ENCODE measurements around the gene OR6S1.
A peak's percentile ranks its signal among the peaks of the same experiment; 100 is the strongest.
"Not testable (repeated sequence)": the region's sequence is repeated elsewhere in the genome, so short reads cannot be mapped to it uniquely, and the experiment has no call there.

OR6S1 gene

GRCh38 chr14:20667957-20668356, 26.5 kb upstream of the OR6S1 start:
- no peak for DNase-seq

DNA sequence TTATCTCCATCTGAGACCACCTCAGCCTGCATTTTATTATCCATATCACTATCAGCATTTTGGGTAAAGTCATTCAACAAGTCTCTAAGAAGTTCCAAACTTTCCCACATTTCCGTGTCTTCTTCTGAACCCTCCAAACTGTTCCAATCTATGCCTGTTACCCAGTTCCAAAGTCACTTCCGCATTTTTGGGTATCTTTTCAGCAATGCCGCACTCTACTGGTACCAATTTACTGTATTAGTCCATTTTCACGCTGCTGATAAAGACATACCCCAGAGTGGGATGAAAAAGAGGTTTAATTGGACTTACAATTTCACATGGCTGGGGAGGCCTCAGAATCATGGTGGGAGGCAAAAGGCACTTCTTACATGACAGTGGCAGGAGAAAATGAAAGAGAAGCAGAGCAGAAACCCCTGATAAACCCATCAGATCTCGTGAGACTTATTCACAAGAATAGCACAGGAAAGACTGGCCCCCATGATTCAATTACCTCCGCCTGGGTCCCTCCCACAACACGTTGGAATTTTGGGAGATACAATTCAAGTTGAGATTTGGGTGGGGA, 25.0 kb upstream of the OR6S1 start:
- not testable (repeated sequence) for DNase-seq

GRCh38 chr14:20662968-20663732, 21.7 kb upstream of the OR6S1 start:
- DNase-seq, result peak; percentile 87

DNA sequence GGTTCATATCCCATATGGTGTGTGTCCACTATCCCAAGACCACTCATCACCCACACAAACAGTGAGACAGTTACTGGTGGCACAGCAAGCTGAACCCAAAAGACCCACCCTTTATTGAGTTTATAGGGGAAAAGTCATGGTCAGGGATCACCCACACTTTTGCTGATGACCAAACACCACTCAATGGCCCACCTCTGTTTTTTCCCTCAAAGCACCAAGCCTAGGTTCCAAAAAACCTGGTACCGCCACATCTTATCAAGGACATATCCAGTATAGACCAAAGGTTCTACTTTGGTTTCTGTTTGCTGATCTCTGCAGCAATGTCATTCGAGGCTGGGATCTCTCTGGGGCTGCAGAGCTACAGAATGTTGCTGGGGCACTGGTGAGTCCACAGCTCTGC, 19.7 kb upstream of the OR6S1 start:
- no peak for DNase-seq

GRCh38 chr14:20659813-20660395, 18.4 kb upstream of the OR6S1 start:
- DNase-seq, result no peak

- DNase-seq, result no peak
Measured at GRCh38 chr14:20659336-20659735, 17.8 kb upstream of the OR6S1 start.

DNA sequence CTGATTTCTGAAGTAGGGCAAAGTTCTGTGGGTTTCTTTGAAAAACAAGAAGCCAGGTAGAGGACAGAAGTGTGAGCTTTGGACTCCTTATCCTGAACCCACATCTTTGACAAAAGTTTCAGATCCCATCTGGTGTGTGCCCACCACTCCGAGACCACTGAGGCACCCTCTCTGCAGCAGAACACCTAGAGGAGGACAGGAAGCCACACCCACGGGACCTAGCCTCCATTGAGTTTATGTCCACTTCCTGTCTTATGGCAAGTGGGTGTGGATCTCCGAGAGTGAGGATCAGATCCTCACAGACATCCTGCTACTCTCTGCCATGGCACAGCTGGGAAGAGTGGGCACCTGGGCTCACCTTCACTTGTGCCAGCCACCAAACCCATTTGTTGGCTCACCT, 16.8 kb upstream of the OR6S1 start:
- no peak for DNase-seq

DNA sequence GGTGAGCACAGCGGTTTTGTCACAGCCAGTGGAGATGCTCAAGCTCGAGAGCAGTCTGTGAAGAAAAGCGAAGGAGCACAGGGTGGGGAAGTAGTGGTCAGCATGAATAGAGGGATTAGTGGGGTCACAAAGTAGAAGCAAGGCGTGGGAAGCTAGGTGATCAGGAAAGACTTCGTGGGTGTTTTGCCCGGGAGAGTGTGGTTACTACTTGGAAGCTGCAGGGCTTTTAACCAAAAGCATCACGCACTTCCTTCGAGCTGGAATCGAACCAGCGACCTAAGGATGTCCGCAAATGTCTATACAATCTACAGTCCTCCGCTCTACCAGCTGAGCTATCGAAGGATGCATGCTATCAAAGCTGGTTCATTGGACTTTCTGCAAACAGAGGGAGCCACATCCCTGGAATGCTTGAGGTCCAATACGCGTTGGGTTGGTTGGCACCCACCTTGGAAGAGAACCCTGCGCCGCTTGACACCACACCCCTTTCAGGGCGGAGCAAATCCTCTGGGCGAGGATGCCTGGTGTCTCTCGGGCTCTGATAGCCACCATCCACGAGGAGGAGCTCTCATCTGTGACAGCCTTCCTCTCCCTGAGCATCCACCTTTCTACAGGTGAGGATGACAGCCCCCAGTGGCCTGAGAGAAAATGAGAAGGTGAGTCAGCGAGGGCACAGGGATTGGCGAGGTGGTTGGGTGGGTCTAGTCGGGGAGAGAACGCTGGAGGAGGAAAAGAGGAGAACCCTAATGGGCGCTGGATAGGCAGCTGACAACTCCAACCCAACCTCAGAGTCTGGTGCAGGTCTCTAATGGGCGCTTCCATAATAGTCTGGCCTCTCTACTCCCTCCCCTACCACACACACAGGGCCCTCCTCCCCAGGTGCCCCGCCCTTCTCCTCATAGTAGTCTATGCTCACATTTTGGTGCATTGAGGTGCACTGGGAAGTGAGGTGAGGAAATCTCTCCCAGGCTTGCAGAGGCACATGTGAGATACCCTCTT, 16.0 kb upstream of the OR6S1 start:
- DNase-seq, result peak; percentile 45

DNA sequence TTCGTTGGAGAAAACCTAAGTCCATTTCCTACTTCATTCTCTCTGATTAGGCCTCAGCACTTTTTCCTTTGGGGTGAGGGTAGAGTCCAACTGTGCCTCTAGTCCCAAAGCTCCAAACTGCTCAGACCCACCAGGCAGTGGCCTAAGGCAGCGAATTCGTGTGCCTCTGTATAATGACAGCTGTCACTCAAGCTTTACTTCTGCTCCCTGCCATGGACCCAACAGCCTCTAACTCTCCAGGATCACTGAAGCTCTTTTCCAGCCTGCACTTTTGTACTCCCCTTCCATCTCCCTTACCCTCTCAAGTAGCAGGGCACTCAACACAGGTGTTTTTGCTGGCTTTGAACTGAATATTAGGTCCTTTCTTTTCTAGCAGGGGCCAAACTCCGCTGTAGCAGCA, 14.8 kb upstream of the OR6S1 start:
- no peak for DNase-seq

GRCh38 chr14:20655851-20656250, 14.4 kb upstream of the OR6S1 start:
- no peak for DNase-seq

DNA sequence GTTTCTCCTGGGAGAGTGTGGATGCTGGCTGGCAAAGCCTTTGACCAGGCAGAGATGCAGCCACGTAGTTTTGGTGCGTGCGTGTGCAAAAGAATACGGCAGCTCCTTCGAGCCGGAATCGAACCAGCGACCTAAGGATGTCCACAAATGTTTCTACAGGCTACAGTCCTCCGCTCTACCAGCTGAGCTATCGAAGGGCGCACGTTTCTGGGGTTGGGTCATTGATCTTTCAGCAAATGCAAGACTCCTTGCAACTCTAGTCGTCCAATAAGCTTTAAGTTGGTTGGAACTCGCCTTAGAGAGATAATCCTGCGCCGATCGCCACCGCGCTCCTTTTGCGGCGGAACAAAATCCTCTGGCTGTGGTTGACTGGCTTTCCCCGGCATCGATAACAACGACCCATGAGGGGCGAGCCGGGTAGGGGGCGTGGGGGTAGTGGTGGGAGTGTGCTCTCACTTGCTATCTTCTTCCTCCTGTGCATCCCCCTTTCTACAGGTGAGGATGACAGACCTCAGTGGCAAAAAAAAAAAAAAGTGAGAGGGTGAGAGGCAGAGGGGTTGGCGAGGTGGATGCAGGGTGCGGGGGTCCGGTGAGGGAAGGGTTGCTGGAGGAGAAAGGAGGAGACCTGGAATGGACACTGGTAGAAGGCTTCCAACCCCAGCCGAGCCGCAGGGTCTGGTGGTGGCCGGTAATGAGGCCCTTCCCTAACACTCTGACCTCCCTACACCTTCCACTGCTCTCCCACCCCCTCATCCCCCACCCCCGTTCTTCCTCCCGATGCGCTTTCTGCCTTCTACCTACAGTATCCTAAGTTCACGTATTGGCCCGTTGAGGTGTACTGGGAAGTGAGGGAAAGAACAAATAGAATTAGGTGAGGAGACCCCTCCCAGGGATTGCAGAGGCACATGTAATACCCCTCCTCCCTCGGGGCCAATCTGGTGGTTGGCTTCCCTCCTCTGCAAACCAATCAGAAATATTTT, 11.8 kb upstream of the OR6S1 start:
- DNase-seq, result peak; percentile 6

DNA sequence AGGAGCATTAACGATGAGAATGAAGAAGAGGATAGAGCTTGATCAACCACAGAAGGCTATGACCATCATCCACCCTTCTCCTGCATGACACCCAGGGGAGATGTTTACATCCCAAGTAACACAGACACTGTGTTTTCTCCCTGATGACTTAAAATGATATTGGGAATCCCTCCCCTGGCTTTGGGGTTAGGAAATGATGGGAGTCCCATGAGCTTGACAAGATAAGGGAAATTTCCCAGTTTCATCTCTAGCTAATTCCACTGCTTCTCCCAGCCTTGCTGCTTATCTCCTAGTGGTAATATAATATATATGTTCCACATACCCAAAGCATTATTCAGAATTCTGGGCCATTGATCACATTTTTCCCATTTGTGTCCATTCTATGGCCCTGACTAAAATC, 4.0 kb upstream of the OR6S1 start:
- no peak for DNase-seq

DNA sequence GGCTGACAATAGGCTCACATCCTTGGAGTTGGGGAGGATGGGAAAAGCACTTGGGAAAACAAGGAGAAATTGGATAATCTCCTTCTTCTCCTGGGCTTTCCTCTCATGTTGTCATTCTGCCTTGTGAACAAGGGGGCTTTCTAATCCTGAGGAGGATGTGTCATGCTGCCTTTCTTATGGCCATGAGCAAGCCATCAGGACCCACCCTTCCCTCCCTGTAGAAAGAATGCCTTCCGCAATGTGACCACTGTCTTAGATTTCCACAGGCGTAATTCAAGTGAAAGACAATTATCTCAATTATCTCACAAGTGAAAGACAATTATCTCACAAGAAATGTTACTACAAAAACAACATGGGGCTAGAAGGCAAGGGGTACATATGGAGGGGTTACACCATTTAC, 3.0 kb upstream of the OR6S1 start:
- DNase-seq, result no peak

GRCh38 chr14:20642755-20643154, 1.3 kb upstream of the OR6S1 start:
- not testable (repeated sequence) for DNase-seq

DNA sequence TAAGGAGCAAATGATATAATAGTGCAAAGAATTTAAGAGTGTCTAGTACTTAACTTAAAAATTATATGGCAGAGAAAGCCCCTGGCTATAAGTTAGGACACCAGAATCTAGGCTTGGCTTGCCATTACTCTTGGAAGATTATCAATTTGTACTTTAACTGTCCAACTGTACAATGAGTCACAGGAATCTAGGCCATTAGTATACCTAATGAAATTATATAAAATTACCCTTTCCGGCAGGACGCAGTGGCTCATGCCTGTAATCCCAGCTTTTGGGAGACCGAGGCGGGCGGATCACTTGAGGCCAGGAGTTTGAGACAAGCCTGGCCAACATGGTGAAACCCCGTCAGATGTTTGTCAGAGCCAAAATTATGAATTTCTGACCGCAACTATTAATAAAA, 691 bp upstream of the OR6S1 start:
- DNase-seq, result no peak

DNA sequence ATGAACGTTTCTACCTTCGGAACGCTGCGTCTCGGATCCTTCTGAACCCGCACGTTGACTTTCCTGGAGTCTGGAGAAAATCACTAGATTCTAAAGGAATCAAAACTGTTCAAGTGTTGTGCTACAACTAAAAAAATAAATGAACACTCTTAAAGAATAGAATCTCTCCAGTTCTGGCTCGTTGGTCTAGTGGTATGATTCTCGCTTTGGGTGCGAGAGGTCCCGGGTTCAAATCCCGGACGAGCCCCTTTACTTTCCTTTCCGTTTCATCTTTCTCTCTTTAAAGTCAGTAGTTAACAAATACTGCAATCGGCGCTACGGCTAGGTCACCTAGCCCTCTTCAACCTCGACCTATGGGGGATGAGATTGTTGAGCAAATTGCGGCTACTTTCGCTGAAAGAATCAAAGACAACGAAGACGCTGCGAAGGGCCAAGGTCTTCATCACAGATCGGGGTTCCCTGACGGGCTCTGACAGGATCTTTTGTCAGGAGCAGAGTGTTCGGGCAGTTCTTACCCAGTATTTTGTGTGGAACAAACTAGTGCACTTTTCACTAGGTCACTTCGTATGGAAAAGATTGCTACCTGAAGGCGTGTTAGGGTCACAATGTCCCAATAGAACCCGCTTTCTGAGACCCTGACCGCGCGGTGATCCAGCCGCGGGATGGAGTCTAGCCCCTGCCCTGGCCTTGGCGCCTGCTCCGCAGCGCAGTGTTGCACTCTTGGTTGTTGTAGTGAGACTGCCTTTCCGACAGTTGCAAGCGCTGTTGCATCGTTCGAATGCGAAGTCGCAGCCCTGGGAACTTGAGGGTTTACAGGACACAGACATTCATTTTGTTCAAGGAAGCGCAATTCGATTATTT, 8.4 kb downstream of the OR6S1 start:
- peak; percentile 84 for DNase-seq

GRCh38 chr14:20632448-20632830, 9.1 kb downstream of the OR6S1 start:
- DNase-seq, result no peak

- peak; percentile 9 for DNase-seq
Measured at GRCh38 chr14:20631880-20632389, 9.6 kb downstream of the OR6S1 start.

- peak; percentile 68 for DNase-seq
Measured at GRCh38 chr14:20631023-20631879, 10.2 kb downstream of the OR6S1 start.
